GM08714 (cell line): ENCODE measurements around the gene LPP.
"Not testable (repeated sequence)": the region's sequence is repeated elsewhere in the genome, so short reads cannot be mapped to it uniquely, and the experiment has no call there.

ENCODE experiments used
- H3K4me3 ChIP-seq: fragments of 200-500 bp; sonication (Bioruptor generic); 2 replicates; pipeline ENCODE4 v1.5.1; 2014; ENCODE audit warnings: mild to moderate bottlenecking, low read length, inconsistent platforms
- ZNF274 ChIP-seq: IDR thresholded peaks from 2 replicates; pipeline ENCODE4 v1.6.1; 2012; ENCODE audit warnings: mild to moderate bottlenecking, low read depth, low read length

Gene LPP

DNA sequence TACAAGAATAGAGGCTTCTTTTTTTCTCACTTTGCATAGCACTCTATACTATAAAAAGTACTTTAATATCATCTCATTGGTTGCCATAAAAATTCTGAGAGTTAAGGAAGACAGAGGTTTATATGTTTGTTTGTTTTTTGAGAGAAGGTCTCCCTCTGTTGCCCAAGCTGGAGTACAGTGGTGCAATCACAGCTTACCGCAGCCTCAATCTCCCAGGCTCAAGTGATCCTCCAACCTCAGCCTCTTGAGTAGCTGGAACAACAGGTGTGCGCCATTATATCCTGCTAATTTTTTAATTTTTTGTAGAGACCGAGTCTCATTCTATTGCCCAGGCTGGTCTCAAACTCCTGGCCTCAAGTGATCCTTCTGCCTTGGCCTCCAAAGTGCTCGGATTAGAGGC lies 250.2 kb downstream of the LPP start:
- H3K4me3 ChIP-seq: no peak overlapping the region
- TF ChIP-seq ZNF274: no peak

DNA sequence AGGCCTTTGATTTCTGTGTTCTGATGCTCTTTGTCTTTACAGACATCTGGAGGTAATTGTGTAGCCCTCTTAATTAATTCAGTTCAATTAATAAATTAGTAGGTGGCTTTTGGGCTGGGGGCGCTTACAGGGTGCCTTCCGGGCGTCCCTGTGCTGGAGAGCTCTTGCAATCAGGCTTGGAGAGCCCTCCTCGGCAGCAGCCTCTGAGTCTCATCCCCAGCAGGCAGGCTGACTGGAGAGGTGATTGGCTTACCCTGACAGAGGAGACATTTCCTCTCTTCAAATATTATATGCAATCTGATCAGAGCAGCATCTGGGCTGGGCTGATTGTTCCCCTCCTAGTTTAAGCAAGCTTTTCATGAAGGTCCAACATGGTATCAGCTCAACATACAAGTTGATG lies 250.7 kb downstream of the LPP start:
- no peak overlapping the region for H3K4me3 ChIP-seq
- TF ChIP-seq ZNF274: no peak

DNA sequence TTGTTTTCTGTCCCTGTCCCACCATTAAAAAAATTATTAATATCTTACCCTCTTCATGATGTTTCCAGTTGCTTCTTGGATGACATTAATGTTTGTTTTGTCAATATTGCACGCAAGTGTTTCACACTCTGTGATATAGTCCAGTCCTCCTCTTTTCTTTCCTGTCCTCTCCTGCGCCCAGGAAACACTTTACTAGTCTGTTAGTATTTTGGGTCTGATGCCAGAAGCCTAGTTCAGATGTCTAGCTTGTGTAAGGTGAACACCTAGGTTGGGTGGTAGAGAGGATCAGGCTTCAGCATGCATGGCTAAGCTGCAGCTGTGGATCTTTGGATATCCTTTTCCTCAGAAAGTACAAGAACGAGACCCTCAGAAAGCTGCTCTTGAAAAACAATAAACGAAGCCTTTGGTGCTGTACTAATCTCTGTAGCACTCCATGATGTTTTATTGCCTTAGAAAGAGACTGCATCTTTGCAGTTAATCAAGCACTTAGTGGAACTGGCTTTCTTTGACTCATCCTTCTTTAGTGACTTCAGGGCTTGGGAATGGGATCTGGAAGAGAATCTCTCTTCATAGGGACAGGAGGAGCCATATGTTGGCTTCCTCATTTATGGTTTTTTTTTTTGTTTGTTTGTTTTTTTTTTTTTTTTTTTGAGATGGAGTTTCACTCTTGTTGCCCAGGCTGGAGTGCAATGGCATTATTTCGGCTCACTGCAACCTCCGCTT lies 253.4 kb downstream of the LPP start:
- no peak for TF ChIP-seq ZNF274

DNA sequence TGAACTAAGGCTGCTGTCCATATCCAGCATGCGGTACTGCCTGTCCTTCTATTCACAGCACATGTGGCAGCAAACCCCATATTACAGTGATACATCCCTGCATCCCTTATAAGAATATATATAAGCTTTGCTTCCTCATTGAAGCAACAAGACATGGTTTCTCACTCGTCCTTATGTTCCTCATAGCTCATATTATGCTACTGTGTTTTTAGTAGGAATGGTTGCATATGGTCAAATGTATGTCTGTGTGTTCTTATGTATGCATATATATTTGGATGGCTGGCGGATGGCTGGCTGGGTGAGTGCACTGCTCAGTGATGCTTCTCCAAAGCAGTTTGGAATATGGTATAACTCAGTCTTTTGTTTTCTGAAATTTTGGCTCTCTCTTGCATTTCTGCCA lies 254.9 kb downstream of the LPP start:
- H3K4me3 ChIP-seq: no peak overlapping the region
- TF ChIP-seq ZNF274: no peak

More for the DNA sequence above, 253.4 kb downstream of the LPP start:
- no peak overlapping the region for H3K4me3 ChIP-seq

DNA sequence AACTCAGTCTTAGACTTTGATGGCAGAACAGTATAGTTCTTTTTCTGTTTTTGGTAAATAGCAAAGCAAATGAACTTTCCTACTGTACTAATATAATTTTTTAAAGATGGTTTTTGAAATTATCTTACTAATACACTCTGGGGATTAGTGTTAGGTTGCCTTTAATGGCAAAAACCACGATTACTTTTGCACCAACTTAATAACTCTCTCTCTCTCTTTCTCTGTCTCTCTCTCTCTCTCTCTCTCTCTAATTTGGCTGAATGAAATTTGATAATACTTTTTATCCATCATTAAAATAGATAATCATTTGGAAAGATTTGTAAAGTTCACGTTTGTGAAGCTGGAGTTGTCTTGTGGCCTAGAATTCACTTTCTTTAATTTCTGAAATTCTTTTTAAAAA lies 257.8 kb downstream of the LPP start:
- no peak overlapping the region for H3K4me3 ChIP-seq

DNA sequence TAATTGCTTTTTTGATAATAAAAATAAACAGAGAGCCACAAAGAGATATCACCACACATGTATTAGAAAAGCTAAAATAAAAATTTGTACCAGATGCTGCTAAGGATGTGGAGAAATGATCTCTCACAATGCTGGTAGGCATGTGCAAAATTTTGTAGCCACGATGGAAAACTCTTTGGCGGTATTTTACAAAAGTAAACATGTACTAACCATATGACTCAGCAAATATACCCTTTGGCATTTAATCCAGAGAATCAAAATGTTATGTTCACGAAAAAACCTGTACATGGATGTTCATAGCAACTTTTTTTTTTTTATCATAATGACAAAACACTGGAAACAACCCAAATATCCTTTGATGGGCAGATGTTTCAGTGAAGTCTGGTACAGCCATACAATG lies 261.2 kb downstream of the LPP start:
- no peak overlapping the region for H3K4me3 ChIP-seq
- TF ChIP-seq ZNF274: no peak

More for the DNA sequence above, 257.8 kb downstream of the LPP start:
- no peak for TF ChIP-seq ZNF274

DNA sequence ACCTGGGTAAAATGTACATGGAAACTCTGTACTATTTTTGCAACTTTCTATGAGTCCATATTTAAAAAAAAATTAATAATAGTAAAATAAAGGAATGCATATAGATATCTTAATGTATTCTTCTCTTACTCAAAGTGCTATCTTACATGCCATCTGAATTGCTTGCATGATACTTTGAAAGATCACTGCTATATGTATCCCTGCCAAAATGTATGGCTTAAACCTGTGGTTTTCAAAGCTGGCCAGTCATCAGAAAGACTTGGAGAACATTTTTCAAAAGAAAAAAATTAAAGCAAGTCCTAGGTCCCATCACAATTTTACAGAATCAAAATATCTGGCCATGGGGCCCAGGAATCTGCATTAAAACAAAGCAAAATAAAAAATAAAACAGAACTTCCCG lies 262.1 kb downstream of the LPP start:
- no peak overlapping the region for H3K4me3 ChIP-seq
- TF ChIP-seq ZNF274: no peak

DNA sequence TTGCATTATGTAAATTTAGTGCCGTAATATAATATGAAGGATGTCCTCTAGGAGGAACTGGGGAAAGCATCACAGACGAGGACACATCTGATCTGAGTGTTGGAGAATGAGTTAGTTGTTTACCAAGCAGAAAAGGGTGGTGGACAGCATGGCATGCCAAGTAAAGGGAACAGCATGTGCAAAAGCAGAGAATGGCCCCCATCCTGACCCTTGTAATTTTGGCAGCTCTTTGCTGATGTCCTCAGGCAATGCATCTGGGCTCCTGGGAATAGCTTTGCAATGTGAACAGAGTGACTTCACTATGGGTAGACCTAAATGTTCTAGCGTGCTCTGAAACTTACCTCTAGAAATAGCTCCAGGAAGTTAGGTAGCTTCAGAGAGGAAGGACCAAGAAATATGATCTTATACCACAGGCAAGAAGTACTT lies 263.3 kb downstream of the LPP start:
- no peak overlapping the region for H3K4me3 ChIP-seq
- TF ChIP-seq ZNF274: no peak

DNA sequence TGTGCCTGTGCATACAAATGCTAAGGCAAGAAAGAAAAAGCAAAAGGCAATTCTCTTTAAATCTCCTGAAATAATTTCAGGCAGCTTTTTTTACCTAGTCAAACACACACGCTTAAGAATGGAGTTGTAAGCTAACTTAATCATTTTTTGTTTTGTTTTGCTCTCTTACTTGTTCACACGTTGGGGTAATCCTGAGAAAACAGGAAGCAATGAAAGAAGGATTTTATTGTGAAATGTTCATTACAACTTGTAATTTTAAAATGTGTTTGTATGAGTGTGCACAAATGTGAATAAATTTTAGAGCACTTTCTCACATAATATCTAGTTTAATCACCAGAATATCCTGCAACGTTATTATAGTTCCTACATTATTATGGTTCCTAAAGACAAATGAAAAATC lies 263.8 kb downstream of the LPP start:
- H3K4me3 ChIP-seq: no peak overlapping the region
- TF ChIP-seq ZNF274: no peak

DNA sequence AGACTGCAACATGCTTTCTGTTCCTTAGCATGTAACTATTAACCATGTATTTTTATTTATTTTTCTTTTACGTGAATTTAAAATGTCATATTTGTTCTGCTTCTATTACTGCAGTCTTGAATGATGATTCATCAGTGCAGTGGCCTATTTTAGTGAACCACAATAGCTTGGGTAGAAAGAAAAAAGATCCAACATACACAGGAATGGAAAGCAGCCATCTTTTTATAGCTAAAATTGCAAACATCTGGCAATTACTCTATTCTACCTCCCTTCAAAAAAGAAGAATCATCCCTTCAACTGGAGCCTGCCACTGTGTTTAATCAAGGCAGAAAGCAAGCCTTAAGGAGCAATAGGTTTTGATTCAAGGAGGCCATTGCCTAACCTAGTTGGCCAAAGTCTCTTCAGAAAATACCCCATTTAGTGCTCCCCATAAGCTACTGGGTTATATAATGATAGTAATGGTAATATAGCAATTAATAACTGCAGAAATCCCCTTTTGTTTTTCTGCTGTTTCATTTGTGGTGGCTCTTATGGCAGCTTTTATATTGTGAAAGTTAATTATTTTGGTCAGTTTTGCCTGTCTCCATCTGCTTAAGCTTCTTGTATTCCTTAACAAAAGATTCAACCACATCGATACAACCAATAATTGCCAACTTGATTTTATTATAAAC lies 267.3 kb downstream of the LPP start:
- no peak for TF ChIP-seq ZNF274
- no peak overlapping the region for H3K4me3 ChIP-seq

DNA sequence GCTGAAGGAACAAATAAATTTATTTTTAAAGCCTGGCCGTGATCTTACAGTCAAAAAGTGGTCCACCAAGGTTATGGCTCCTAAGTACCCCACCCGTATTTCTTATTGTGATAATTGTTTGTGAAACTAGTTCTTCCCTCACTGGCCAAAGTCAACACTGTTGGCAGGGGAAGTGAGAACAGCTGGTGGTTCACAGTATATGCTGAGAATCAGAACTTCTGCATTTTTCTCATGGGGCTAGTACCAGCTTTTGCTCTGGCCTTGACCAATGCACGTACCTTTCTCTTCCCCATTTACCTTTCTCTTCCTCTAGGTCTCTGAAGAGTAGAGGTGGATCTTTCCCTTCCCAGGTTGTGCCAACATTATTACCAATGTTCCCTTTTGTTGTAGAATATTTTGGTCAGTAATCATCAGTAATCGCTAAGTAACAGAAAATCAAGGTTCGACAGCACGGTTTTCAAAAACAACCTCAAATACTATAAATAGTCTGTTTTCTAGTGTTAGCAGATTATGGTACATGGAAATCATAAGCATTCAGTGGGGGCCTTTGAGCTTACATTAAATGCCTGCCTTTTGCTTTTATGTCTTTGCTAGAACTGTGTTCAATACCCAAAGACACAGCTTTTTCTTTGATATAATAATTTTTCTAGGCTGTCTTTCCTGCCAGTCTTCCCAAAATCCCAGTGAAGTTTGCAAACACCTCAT lies 268.0 kb downstream of the LPP start:
- no peak overlapping the region for H3K4me3 ChIP-seq
- TF ChIP-seq ZNF274: no peak

DNA sequence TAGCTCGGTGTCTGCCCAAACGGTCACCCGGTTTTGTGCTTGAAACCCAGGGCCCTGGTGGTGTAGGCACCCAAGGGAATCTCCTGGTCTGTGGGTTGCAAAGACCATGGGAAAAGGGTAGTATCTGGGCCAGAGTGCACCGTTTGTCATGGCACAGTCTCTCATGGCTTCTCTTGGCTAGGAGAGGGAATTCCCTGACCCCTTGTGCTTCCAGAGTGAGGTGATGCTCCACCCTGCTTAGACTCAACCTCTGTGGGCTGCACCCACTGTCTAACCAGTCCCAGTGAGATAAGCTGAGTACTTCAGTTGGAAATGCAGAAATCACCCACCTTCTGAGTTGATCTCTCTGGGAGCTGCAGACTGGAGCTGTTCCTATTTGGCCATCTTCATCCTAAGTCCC lies 274.0 kb downstream of the LPP start:
- not testable (repeated sequence) for H3K4me3 ChIP-seq

DNA sequence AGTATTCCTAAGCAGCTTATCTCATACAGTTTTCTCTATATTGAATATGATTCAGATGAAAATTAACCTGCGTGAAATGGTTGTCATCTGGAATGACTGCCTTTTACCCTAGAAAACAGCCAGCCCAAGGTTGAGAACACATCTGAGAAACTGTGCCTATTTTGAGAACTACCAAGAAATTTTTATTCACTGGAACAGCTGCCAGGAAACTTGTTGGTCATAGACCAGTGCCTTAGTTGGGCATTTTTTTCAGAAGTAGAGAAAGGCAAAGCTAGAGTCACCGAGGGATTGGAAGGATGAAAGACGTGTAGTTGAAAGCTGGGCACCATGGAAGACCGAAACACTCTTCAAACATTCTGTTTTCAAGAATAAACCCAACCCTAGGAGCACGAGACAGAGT lies 277.1 kb downstream of the LPP start:
- H3K4me3 ChIP-seq: no peak overlapping the region
- no peak for TF ChIP-seq ZNF274

DNA sequence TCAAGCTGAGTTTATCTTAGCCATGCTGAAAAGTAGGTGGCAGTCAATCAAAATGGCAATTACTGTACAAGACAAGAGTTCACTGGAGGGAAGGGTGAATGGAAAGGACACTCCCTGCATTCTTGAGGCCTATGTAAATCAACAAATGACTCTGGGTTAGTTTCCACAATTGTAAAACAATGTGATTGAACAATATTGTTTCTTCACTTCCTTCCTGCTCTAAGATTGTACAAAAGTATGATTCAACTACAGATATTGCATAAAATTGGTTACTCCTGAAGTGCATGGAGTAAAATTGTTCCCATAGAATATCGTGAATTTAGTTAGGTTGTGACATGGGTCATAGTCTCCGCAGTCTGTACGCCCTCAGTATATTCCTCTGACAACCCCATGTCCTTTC lies 277.6 kb downstream of the LPP start:
- TF ChIP-seq ZNF274: no peak
- no peak overlapping the region for H3K4me3 ChIP-seq
